HEK293 (cell line): Measurements from ENCODE around the gene TRPM8.
"Not testable (repeated sequence)": the region's sequence is repeated elsewhere in the genome, so short reads cannot be mapped to it uniquely, and the experiment has no call there.

Experiments
- CTCF ChIA-PET: fragments of 350-600 bp; formaldehyde crosslinking; extraction: SDS; loops from one replicate; lab custom pipeline; 2021; ENCODE audit warnings: antibody characterized with exemption; lab: Yijun Ruan, JAX
- POLR2A ChIA-PET: fragments of 300-600 bp; formaldehyde crosslinking; extraction: SDS; loops from one replicate; lab custom pipeline; 2020; ENCODE audit warnings: antibody characterized with exemption, inconsistent platforms; lab: Yijun Ruan, JAX
- H3K27ac ChIP-seq: fragments of 200-500 bp; sonication (Bioruptor generic); 2 replicates; pipeline ENCODE4 v1.5.1; 2014; ENCODE audit warnings: low read depth, low read length, control low read depth, inconsistent platforms; ENCODE audit errors: extremely low read depth
- H3K36me3 ChIP-seq, 2 experiments: fragments of 200-500 bp in 1 of 2; sonication (Bioruptor generic) in 1 of 2; 1 replicate in 1 of 2; 2 replicates in 1 of 2; pipeline ENCODE4 v1.5.1; 2014 to 2017; ENCODE audit warnings: inconsistent platforms in 2 of 2, low read length in 2 of 2; ENCODE audit not compliant: control insufficient read depth in 2 of 2, insufficient read depth in 1 of 2
- H3K4me1 ChIP-seq: fragments of 200-500 bp; sonication (Bioruptor generic); 2 replicates; pipeline ENCODE4 v1.5.1; 2014; ENCODE audit warnings: mild to moderate bottlenecking, low read length, inconsistent platforms; ENCODE audit not compliant: control insufficient read depth, insufficient read depth
- H3K4me3 ChIP-seq: 2 replicates; pipeline ENCODE4 v1.5.1; 2011; ENCODE audit warnings: low read depth, mild to moderate bottlenecking, control low read depth, low read length, moderate library complexity
- H3K9me3 ChIP-seq: fragments of 200-500 bp; sonication (Bioruptor generic); 2 replicates; pipeline ENCODE4 v1.5.1; 2014; ENCODE audit warnings: low read depth, low read length, inconsistent platforms; ENCODE audit not compliant: control insufficient read depth, insufficient read depth
- GLI2 ChIP-seq: fragments of 450-650 bp; formaldehyde crosslinking; IDR thresholded peaks from 2 replicates; pipeline ENCODE4; 2017; ENCODE audit warnings: missing biosample characterization, missing genetic modification characterization, low read depth, borderline replicate concordance
- GLI4 ChIP-seq: fragments of 450-650 bp; formaldehyde crosslinking; IDR thresholded peaks from 2 replicates; pipeline ENCODE4 v1.5.1; 2016; ENCODE audit warnings: missing biosample characterization, missing genetic modification characterization
- SALL2 ChIP-seq: fragments of 450-650 bp; formaldehyde crosslinking; IDR thresholded peaks from 2 replicates; pipeline ENCODE4 v1.5.0; 2017; ENCODE audit warnings: missing biosample characterization, mild to moderate bottlenecking, missing genetic modification characterization, borderline replicate concordance
- SP3 ChIP-seq: fragments of 450-650 bp; formaldehyde crosslinking; IDR thresholded peaks from 2 replicates; pipeline ENCODE4 v1.5.1; 2016; ENCODE audit warnings: missing biosample characterization, missing genetic modification characterization
- TCF7L2 ChIP-seq: IDR thresholded peaks from 2 replicates; pipeline ENCODE4 v1.6.1; 2011; ENCODE audit warnings: low read depth, mild to moderate bottlenecking, inconsistent platforms, low read length, moderate library complexity, borderline replicate concordance
- ZNF174 ChIP-seq: fragments of 450-650 bp; formaldehyde crosslinking; IDR thresholded peaks from 2 replicates; pipeline ENCODE4 v1.5.0; 2017; ENCODE audit warnings: missing biosample characterization, mild to moderate bottlenecking, missing genetic modification characterization
- ZNF292 ChIP-seq: fragments of 450-650 bp; formaldehyde crosslinking; IDR thresholded peaks from 2 replicates; pipeline ENCODE4 v1.5.1; 2016; ENCODE audit warnings: low read depth, missing biosample characterization, missing genetic modification characterization, borderline replicate concordance
- ZNF311 ChIP-seq: fragments of 450-650 bp; formaldehyde crosslinking; IDR thresholded peaks from 2 replicates; pipeline ENCODE4 v1.5.1; 2017; ENCODE audit warnings: missing biosample characterization, missing genetic modification characterization, borderline replicate concordance
- ZNF335 ChIP-seq: fragments of 450-650 bp; formaldehyde crosslinking; conservative IDR thresholded peaks from 2 replicates; pipeline ENCODE4 v1.5.1; 2016; ENCODE audit warnings: missing biosample characterization, missing genetic modification characterization
- ZNF391 ChIP-seq: fragments of 450-650 bp; formaldehyde crosslinking; IDR thresholded peaks from 2 replicates; pipeline ENCODE4 v1.5.1; 2016; ENCODE audit warnings: low read depth, missing biosample characterization, missing genetic modification characterization, borderline replicate concordance
- ZNF621 ChIP-seq: fragments of 450-650 bp; formaldehyde crosslinking; IDR thresholded peaks from 2 replicates; pipeline ENCODE4 v1.5.1; 2017; ENCODE audit warnings: missing biosample characterization, missing genetic modification characterization
- ZNF776 ChIP-seq: fragments of 450-650 bp; formaldehyde crosslinking; IDR thresholded peaks from 2 replicates; pipeline ENCODE4 v1.5.0; 2017; ENCODE audit warnings: missing biosample characterization, missing genetic modification characterization, borderline replicate concordance
- ZNF843 ChIP-seq: fragments of 450-650 bp; formaldehyde crosslinking; IDR thresholded peaks from 2 replicates; pipeline ENCODE4 v1.5.1; 2016; ENCODE audit warnings: missing biosample characterization, missing genetic modification characterization
- ZSCAN16 ChIP-seq: fragments of 450-650 bp; formaldehyde crosslinking; IDR thresholded peaks from 2 replicates; pipeline ENCODE4 v1.5.1; 2016; ENCODE audit warnings: missing biosample characterization, missing genetic modification characterization
- ZSCAN23 ChIP-seq: fragments of 450-650 bp; formaldehyde crosslinking; IDR thresholded peaks from 2 replicates; pipeline ENCODE4 v1.5.1; 2016; ENCODE audit warnings: missing biosample characterization, missing genetic modification characterization
- TF ChIP-seq, protein P1 (sequence below): fragments of 450-650 bp; formaldehyde crosslinking; IDR thresholded peaks from 2 replicates; pipeline ENCODE4 v1.5.1; 2016; ENCODE audit warnings: missing biosample characterization, missing genetic modification characterization
- TF ChIP-seq, protein P2 (sequence below): fragments of 450-650 bp; formaldehyde crosslinking; IDR thresholded peaks from 2 replicates; pipeline ENCODE4 v1.5.1; 2016; ENCODE audit warnings: missing biosample characterization, missing genetic modification characterization

TRPM8 gene

DNA sequence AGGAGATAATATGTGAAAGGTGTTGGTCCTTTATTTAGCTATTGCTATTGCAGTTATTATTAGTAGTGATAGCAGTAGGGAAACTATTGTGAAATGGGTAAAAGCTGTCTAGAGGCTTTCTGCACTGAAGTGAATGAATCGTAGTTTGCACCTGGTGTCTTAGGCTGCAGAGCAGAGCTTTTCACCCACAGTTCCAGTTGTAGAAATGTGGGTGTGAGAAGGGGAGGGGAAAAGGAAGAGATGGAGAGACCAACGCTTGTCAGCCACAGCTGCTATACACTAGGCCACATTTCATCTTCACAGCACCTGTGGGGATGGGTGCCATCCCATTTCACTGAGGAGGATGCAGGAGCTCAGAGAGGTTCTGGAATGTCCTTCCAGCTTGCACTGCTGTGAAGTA is 50.0 kb downstream of the TRPM8 start (continued):
- TF ChIP-seq, protein P1, sequence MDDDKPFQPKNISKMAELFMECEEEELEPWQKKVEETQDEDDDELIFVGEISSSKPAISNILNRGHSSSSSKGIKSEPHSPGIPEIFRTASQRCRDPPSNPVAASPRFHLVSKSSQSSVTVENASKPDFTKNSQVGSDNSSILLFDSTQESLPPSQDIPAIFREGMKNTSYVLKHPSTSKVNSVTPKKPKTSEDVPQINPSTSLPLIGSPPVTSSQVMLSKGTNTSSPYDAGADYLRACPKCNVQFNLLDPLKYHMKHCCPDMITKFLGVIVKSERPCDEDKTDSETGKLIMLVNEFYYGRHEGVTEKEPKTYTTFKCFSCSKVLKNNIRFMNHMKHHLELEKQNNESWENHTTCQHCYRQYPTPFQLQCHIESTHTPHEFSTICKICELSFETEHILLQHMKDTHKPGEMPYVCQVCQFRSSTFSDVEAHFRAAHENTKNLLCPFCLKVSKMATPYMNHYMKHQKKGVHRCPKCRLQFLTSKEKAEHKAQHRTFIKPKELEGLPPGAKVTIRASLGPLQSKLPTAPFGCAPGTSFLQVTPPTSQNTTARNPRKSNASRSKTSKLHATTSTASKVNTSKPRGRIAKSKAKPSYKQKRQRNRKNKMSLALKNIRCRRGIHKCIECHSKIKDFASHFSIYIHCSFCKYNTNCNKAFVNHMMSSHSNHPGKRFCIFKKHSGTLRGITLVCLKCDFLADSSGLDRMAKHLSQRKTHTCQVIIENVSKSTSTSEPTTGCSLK (tag by site-specific recombination), result no peak
- TF ChIP-seq ZSCAN23 (tag by site-specific recombination) (no peak), ZNF621 (no peak)

DNA sequence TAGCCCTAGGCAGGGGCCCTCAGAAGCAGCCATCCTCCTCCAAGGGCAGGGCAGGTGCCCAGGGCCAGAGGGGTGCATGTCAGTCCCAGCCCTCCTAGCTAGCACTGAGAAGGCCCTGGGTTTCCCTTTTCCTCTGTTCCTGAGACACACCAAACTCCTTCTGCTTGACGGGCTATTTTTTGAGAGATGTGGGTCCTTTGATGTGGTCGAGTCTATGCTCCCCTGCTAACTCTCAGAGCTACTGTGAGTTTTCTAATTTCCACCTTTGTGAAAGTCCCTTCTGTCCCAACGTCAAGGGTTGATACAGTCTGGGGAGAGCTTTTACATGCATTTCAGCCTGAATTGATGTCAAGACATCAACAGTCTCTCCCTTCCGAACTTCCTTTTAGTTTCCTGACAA is 51.4 kb downstream of the TRPM8 start:
- H3K27ac ChIP-seq, result no peak overlapping the region
- POLR2A ChIA-PET, result no interaction called here
- no peak overlapping the region for H3K4me3 ChIP-seq
- no peaks in the 10 kb centered on the region for H3K9me3 ChIP-seq
- no peaks in the 10 kb centered on the region for H3K4me1 ChIP-seq
- H3K36me3 ChIP-seq, result no peaks in the 10 kb centered on the region
- TF ChIP-seq ZNF843 (tag by site-specific recombination) (no peak), SP3 (tag by site-specific recombination) (no peak), GLI2 (tag by site-specific recombination) (no peak), SALL2 (tag by site-specific recombination) (no peak), ZNF174 (tag by site-specific recombination) (no peak), ZNF776 (tag by site-specific recombination) (no peak), GLI4 (tag by site-specific recombination) (no peak), ZNF335 (tag by site-specific recombination) (no peak), ZNF391 (tag by site-specific recombination) (no peak), TCF7L2 (no peak), ZSCAN16 (tag by site-specific recombination) (no peak), ZNF292 (tag by site-specific recombination) (no peak), ZNF311 (tag by site-specific recombination) (no peak)
- TF ChIP-seq, protein P2, sequence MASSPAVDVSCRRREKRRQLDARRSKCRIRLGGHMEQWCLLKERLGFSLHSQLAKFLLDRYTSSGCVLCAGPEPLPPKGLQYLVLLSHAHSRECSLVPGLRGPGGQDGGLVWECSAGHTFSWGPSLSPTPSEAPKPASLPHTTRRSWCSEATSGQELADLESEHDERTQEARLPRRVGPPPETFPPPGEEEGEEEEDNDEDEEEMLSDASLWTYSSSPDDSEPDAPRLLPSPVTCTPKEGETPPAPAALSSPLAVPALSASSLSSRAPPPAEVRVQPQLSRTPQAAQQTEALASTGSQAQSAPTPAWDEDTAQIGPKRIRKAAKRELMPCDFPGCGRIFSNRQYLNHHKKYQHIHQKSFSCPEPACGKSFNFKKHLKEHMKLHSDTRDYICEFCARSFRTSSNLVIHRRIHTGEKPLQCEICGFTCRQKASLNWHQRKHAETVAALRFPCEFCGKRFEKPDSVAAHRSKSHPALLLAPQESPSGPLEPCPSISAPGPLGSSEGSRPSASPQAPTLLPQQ (tag by site-specific recombination), result no peak
- CTCF ChIA-PET, result interaction anchor here (0.7 kb wide), 1 partner anchor 534 kb away, joined by 3 read pairs; no protein-coding TSS in a partner anchor

DNA sequence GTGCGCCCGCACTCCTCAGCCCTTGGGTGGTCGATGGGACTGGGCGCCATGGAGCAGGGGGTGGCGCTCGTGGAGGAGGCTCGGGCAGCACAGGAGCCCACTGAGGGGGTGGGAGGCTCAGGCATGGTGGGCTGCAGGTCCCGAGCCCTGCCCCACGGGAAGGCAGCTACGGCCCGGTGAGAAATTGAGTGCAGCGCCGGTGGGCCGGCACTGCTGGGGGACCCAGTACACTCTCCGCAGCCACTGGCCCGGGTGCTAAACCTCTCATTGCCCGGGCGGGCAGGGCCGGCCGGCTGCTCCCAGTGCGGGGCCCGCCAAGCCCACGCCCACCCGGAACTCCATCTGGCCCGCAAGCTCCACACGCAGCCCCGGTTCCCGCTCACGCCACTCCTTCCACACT is 55.3 kb downstream of the TRPM8 start:
- CTCF ChIA-PET, result interaction anchor here (1.2 kb wide), 1 partner anchor 142 kb away, joined by 3 read pairs; no protein-coding TSS in a partner anchor
- H3K4me1 ChIP-seq, POLR2A ChIA-PET, H3K9me3 ChIP-seq, H3K27ac ChIP-seq, H3K36me3 ChIP-seq, H3K4me3 ChIP-seq: not testable (repeated sequence)
